Loucy (cell line): ENCODE results near the gene MAPK8IP1.

Experiments used
- CTCF ChIP-seq: fragments of 200-600 bp; sonication (generic); conservative IDR thresholded peaks from 2 replicates; pipeline ENCODE4 v1.5.1; 2014; ENCODE audit warnings: mild to moderate bottlenecking, antibody characterized with exemption, low read length
- EZH2phosphoT487 ChIP-seq: fragments of 200-600 bp; IDR thresholded peaks from 2 replicates; pipeline ENCODE4 v1.6.1; 2018; ENCODE audit warnings: antibody characterized with exemption, mild to moderate bottlenecking, moderate library complexity, borderline replicate concordance

- TF ChIP-seq CTCF (no peak), EZH2phosphoT487 (no peak)
These were observed 15.6 kb downstream of the MAPK8IP1 start for GRCh38 chr11:45900916-45901617.
